ENCODE results near the gene NECTIN1.

The NECTIN1 gene

DNA sequence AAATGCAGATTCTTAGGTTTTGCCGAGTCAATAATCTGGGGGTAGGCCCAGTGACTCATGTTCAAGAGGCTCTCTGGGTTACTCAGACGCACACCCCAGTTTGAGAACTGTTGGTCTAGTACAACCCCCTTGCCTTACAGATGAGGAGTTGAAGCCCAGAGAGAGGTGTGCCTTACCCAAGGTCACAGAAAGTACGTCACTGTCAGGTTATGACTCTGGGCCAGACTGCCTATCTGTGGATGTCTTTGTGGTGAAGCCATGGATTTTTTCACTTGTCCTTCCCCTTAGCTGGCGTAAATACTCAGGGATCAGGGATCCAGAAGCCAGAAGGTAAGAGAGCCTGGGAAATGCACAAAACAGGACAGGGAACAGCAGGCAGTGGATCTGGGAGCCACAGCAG lies 25.2 kb upstream of the NECTIN1 start:
- TF ChIP-seq, protein P1, sequence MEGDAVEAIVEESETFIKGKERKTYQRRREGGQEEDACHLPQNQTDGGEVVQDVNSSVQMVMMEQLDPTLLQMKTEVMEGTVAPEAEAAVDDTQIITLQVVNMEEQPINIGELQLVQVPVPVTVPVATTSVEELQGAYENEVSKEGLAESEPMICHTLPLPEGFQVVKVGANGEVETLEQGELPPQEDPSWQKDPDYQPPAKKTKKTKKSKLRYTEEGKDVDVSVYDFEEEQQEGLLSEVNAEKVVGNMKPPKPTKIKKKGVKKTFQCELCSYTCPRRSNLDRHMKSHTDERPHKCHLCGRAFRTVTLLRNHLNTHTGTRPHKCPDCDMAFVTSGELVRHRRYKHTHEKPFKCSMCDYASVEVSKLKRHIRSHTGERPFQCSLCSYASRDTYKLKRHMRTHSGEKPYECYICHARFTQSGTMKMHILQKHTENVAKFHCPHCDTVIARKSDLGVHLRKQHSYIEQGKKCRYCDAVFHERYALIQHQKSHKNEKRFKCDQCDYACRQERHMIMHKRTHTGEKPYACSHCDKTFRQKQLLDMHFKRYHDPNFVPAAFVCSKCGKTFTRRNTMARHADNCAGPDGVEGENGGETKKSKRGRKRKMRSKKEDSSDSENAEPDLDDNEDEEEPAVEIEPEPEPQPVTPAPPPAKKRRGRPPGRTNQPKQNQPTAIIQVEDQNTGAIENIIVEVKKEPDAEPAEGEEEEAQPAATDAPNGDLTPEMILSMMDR (IDR thresholded peaks at IDR 0.05): no peak
- no peaks in the 10 kb centered on the region for H3K9me3 ChIP-seq
- H3K27ac ChIP-seq: no peak overlapping the region
- no peak overlapping the region for H3K4me3 ChIP-seq (ENCODE audit: low read depth in 1 of 2, low read length in 1 of 2)
- peaks cover 77% of the 10 kb centered on the region for H3K27me3 ChIP-seq
- H3K4me1 ChIP-seq (ENCODE audit: control insufficient read depth in 1 of 2, insufficient read depth in 1 of 2, low read depth in 1 of 2, low read length in 1 of 2): no peaks in the 10 kb centered on the region
- H3K36me3 ChIP-seq: no peaks in the 10 kb centered on the region

DNA sequence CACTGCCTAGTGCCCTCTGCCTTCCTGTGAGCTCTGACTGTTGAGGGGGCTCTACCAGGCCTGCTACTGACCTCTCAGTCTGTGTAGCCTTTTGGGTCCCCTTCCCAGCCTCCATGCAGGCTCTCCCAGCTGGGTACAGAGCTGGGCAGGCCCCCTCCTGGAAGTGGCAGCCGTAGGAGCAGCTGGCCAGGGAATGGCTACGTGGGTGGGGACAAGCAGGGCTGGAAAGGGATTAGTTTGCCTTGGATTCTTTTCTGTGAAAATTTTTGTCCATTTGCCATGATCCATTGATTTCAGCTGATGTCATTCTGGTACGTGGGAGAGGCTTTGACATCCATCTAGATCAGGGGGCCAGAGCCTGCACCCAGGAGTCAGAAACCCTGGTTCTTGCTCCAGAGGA lies 23.9 kb upstream of the NECTIN1 start:
- Histone ChIP-seq H3K27me3 (peaks cover 75% of the 10 kb centered on the region), H3K4me3 (ENCODE audit: low read depth in 1 of 2, low read length in 1 of 2) (no peak overlapping the region), H3K27ac (no peak overlapping the region), H3K4me1 (ENCODE audit: control insufficient read depth in 1 of 2, insufficient read depth in 1 of 2, low read depth in 1 of 2, low read length in 1 of 2) (no peaks in the 10 kb centered on the region), H3K36me3 (no peaks in the 10 kb centered on the region), H3K9me3 (no peaks in the 10 kb centered on the region)
- TF ChIP-seq, protein P1 (IDR thresholded peaks at IDR 0.05): no peak

DNA sequence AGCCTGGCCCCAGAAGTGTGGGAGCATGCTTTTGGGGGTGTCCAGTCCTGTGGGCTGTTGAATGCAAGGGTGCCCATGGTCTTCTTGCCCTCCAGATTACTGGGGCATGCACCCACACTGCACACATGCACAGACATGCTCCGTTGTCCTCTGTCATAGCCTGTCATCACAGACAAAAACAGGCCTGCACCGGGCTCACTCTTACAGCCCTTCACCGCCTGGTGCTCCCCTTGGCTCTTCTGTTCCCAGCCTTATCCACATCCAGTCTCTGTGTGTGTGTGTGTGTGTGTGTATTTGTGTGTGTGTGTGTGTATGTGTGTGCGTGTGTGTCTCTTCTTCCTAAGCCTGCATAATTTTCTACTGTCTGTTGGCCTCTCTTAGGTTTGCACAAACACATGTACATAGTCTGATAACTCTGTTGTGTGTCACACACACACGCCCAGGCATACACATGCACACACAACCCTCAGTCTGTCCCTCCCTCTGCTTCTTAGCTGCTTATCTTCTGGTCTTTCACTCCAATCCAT lies 23.4 kb upstream of the NECTIN1 start:
- no peak overlapping the region for H3K27ac ChIP-seq
- no peaks in the 10 kb centered on the region for H3K36me3 ChIP-seq
- H3K4me1 ChIP-seq (ENCODE audit: control insufficient read depth in 1 of 2, insufficient read depth in 1 of 2, low read depth in 1 of 2, low read length in 1 of 2): no peaks in the 10 kb centered on the region
- H3K4me3 ChIP-seq (ENCODE audit: low read depth in 1 of 2, low read length in 1 of 2): no peak overlapping the region
- H3K27me3 ChIP-seq: peaks cover 78% of the 10 kb centered on the region
- TF ChIP-seq, protein P1 (IDR thresholded peaks at IDR 0.05): no peak
- no peaks in the 10 kb centered on the region for H3K9me3 ChIP-seq

DNA sequence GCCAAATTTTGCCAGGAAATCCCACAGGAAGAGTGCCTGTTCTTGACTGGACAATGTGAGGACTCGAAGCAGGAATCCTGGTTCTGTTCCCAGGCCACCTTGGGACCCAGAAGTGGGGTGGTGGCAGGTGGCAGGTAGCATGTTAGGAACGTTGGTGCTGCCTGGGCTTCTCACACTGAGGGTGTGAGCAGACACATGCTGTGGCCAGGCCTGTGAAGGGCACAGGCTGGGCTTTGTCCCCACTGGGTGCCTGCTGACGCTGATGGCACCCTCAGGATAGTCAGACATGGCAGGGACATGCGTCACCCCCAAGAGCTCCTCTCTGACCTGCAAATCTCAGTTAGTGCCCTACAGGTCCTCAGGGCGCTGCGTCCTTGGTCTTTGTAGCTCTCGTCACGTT lies 21.1 kb upstream of the NECTIN1 start:
- no peak overlapping the region for H3K27ac ChIP-seq
- no peaks in the 10 kb centered on the region for H3K36me3 ChIP-seq
- H3K4me1 ChIP-seq (ENCODE audit: control insufficient read depth in 1 of 2, insufficient read depth in 1 of 2, low read depth in 1 of 2, low read length in 1 of 2): no peaks in the 10 kb centered on the region
- H3K9me3 ChIP-seq: no peaks in the 10 kb centered on the region
- TF ChIP-seq, protein P1 (IDR thresholded peaks at IDR 0.05): no peak
- peaks cover 79% of the 10 kb centered on the region for H3K27me3 ChIP-seq
- no peak overlapping the region for H3K4me3 ChIP-seq (ENCODE audit: low read depth in 1 of 2, low read length in 1 of 2)

DNA sequence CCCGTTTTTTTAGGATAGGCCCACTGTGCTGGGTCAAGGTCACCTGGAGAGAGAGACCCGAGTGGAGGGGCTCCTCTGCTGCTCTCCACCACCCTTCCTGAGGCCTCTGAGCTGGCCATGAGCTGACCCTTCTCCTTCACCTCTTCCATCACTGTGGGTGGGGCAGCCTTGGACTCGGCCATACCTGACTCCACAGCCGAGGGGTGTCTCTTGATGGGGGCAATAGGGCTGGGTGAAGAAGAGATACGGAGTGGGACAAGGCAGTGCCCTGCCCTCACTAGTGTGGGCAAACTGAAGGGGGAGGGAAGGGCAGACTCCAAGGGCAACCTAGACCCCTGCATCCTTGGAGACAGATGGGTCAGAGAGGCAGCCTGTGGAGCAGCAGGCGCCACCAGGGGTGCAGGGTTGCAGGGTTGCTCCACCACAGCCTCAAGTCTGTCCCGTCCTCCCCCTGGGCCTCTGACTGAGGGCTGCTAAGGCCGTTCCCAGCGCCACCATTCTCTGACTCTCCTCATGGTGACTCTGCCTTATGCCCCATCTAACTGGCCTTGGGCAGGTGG lies 20.1 kb upstream of the NECTIN1 start:
- Histone ChIP-seq H3K9me3 (no peaks in the 10 kb centered on the region), H3K4me1 (ENCODE audit: control insufficient read depth in 1 of 2, insufficient read depth in 1 of 2, low read depth in 1 of 2, low read length in 1 of 2) (no peaks in the 10 kb centered on the region), H3K36me3 (no peaks in the 10 kb centered on the region), H3K27ac (no peak overlapping the region), H3K4me3 (ENCODE audit: low read depth in 1 of 2, low read length in 1 of 2) (no peak overlapping the region), H3K27me3 (peaks cover 79% of the 10 kb centered on the region)
- TF ChIP-seq, protein P1 (IDR thresholded peaks at IDR 0.05): no peak

Data from neutrophil (primary cell).